Measurements from ENCODE around the gene QSOX1. TPM values are rescaled to one million over a fixed set of nuclear protein-coding genes. Genes with fewer than 3 reads are reported as not detected.

Gene QSOX1
- total RNA-seq, 1 experiment from 2014 or later: 135 TPM

DNA sequence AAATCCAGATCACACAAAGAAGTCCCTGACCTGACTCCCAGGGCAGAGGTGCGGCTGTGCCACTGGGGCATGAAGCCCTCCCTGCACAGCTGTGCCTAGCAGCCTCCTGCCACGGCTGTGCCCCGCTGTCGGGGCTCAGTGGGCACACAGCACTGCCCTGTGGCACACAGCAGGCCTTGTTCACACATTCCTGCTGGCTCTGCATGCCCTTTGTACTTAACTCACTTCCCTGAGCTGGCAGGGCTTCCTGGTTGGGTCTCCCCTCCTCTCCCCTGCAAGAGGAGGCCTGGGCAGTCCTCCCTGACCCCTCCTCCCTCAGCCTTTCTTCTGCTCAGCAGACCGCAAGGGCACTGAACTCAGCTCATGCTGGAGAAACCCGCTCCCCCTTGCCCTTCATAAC lies 90.2 kb downstream of the QSOX1 start:
- no peak for ATAC-seq
- no peaks in the 10 kb centered on the region for H3K27me3 Mint-ChIP-seq (ENCODE audit: low read depth)
- no peak for DNase-seq (ENCODE audit: low spot score)

DNA sequence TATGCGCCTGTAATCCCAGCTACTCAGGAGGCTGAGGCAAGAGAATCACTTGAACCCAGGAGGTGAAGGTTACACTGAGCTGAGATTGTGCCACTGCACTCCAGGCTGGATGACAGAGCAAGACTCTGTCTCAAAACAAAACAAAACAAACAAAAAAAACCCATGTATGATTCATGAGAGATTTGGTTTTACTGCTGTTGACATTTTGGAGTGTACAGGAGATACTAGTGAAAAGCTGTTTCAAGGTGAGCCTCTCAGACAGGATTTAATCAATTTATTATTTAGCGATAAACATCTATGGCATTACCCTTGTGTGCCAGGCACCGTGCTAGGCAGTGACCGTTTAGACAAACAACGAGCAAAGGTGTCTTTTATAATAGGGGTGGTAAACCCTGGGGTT lies 91.9 kb downstream of the QSOX1 start:
- ATAC-seq (no peak), DNase-seq (ENCODE audit: low spot score) (no peak)
- CTCF ChIA-PET: interaction anchor here (1.1 to 2.3 kb wide), 3 partner anchors 15 to 169 kb away, joined by 6 to 7 read pairs (median 6); no protein-coding TSS in a partner anchor
- Mint-ChIP-seq H3K27me3 (ENCODE audit: low read depth) (no peaks in the 10 kb centered on the region), H3K36me3 (no peaks in the 10 kb centered on the region), H3K9me3 (no peaks in the 10 kb centered on the region), H3K4me3 (no peak overlapping the region), H3K27ac (no peak overlapping the region), H3K4me1 (peaks cover 65% of the 10 kb centered on the region)
- TF ChIP-seq ETV6 (CRISPR knock-in tag; IDR thresholded peaks at IDR 0.05) (no peak), SOX15 (CRISPR knock-in tag; IDR thresholded peaks at IDR 0.05) (no peak), ZBTB21 (CRISPR knock-in tag; IDR thresholded peaks at IDR 0.05; ENCODE audit: borderline replicate concordance) (no peak), MAX (CRISPR knock-in tag; IDR thresholded peaks at IDR 0.05) (no peak), ZNF317 (CRISPR knock-in tag; IDR thresholded peaks at IDR 0.05; ENCODE audit: borderline replicate concordance, low read depth) (no peak), ZNF281 (CRISPR knock-in tag; IDR thresholded peaks at IDR 0.05) (no peak), ERG (CRISPR knock-in tag; IDR thresholded peaks at IDR 0.05) (no peak), MYBL2 (CRISPR knock-in tag; IDR thresholded peaks at IDR 0.05) (no peak), ZNF671 (CRISPR knock-in tag; IDR thresholded peaks at IDR 0.05) (no peak)
- TF ChIP-seq, protein P1, sequence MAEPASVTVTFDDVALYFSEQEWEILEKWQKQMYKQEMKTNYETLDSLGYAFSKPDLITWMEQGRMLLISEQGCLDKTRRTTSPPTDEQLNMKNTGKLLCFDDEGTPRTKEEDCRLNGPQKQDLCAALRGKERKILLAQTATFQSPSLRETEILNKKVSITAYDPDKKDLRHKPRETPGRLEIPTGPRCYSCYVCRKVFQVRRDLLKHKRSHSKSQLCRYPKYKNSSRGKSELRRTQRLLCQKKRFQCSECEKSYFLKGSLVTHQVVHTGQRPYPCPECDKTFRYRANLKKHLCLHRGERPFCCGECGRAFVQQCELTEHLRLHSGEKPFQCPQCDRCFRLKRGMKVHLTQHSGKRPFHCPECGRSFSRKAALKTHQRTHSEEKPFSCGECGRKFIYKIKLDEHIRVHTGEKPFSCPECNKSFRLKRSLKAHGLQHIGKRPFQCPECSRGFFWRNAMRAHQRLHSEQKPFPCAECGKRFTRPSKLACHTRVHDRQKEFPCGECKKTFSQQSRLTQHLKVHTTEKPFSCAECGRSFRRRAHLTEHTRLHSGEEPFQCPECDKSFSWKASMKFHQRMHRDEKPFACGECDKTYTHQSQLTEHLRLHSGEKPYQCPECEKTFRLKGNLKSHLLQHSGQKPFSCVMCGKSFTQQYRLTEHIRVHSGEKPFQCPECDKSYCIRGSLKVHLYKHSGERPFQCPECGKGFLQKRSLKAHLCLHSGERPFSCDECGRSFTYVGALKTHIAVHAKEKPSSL (CRISPR knock-in tag; conservative IDR thresholded peaks at IDR 0.05): no peak
- POLR2A ChIA-PET: no interaction called here

More for the DNA sequence above, 90.2 kb downstream of the QSOX1 start:
- no peaks in the 10 kb centered on the region for H3K9me3 Mint-ChIP-seq
- no peak overlapping the region for H3K4me3 Mint-ChIP-seq
- no peak overlapping the region for H3K27ac Mint-ChIP-seq
- ChIA-PET POLR2A (interaction anchor here (0.6 to 0.7 kb wide), 2 partner anchors 33 to 195 kb away, joined by 3 to 5 read pairs; no protein-coding TSS in a partner anchor), CTCF (interaction anchor here (1.4 to 2.4 kb wide), 2 partner anchors 13 to 57 kb away, joined by 4 to 13 read pairs; no protein-coding TSS in a partner anchor)
- TF ChIP-seq PRDM15 (CRISPR knock-in tag; IDR thresholded peaks at IDR 0.05) (no peak), ZNF263 (CRISPR knock-in tag; IDR thresholded peaks at IDR 0.05; ENCODE audit: low read depth) (peak; percentile 91)
- H3K4me1 Mint-ChIP-seq: peaks cover 77% of the 10 kb centered on the region
- H3K36me3 Mint-ChIP-seq: no peaks in the 10 kb centered on the region

Measured in WTC11 (cell line).